WTC11 (cell line): Measurements from ENCODE around the gene VAV2. TPM values are rescaled to one million over a fixed set of nuclear protein-coding genes. Genes with fewer than 3 reads are reported as not detected.

Experiments
- ATAC-seq: fragments of 200-7000 bp; cut with Tn5 transposase; 2 replicates; pipeline ENCODE4 v1.10.0; 2021; ENCODE audit warnings: mild to moderate bottlenecking, moderate library complexity
- CTCF ChIA-PET: fragments of 300-600 bp; sonication (Branson Sonifier 250); formaldehyde crosslinking; loops from one replicate; lab custom pipeline; 2021; ENCODE audit warnings: antibody characterized with exemption; lab: Charles Lee
- POLR2A ChIA-PET: fragments of 350-600 bp; sonication (Branson Sonifier 250); formaldehyde crosslinking; loops from one replicate; lab custom pipeline; 2021; ENCODE audit warnings: antibody characterized with exemption; lab: Charles Lee
- DNase-seq: peaks from one replicate; pipeline ENCODE4 v3.0.0; 2021; ENCODE audit warnings: low spot score
- H3K27ac Mint-ChIP-seq: 2 replicates; pipeline ENCODE4 v1.8.0; 2021; ENCODE audit warnings: mixed read lengths
- H3K27me3 Mint-ChIP-seq: 2 replicates; pipeline ENCODE4 v1.8.0; 2021; ENCODE audit warnings: low read depth, mild to moderate bottlenecking, moderate library complexity, mixed read lengths
- H3K36me3 Mint-ChIP-seq: 2 replicates; pipeline ENCODE4 v1.8.0; 2021; ENCODE audit warnings: mixed read lengths
- H3K4me1 Mint-ChIP-seq: 2 replicates; pipeline ENCODE4 v1.8.0; 2022; ENCODE audit warnings: mixed read lengths
- H3K4me3 Mint-ChIP-seq: 2 replicates; pipeline ENCODE4 v1.8.0; 2021; ENCODE audit warnings: mild to moderate bottlenecking, moderate library complexity, mixed read lengths
- H3K9me3 Mint-ChIP-seq: 2 replicates; pipeline ENCODE4 v1.8.0; 2021; ENCODE audit warnings: mixed read lengths
- ATF6 ChIP-seq: sonication (generic); formaldehyde crosslinking; IDR thresholded peaks from 2 replicates; pipeline ENCODE4 v1.8.1; 2023; ENCODE audit warnings: mild to moderate bottlenecking, missing genetic modification reagents
- CBFB ChIP-seq: sonication (generic); formaldehyde crosslinking; IDR thresholded peaks from 2 replicates; pipeline ENCODE4 v1.8.1; 2022; ENCODE audit warnings: mild to moderate bottlenecking, low read depth, missing genetic modification reagents
- CTCF ChIP-seq: fragments of 200-600 bp; IDR thresholded peaks from 2 replicates; pipeline ENCODE4 v1.8.0; 2022; ENCODE audit warnings: antibody characterized with exemption
- E2F1 ChIP-seq: sonication (generic); formaldehyde crosslinking; IDR thresholded peaks from 2 replicates; pipeline ENCODE4 v1.8.0; 2022; ENCODE audit warnings: mild to moderate bottlenecking, missing genetic modification reagents
- EMX1 ChIP-seq: fragments of 250-450 bp; sonication (Bioruptor Pico); IDR thresholded peaks from 2 replicates; pipeline ENCODE4 v1.8.0; 2021; ENCODE audit warnings: mild to moderate bottlenecking
- FOXK1 ChIP-seq: sonication (generic); formaldehyde crosslinking; IDR thresholded peaks from 2 replicates; pipeline ENCODE4 v1.8.0; 2022; ENCODE audit warnings: mild to moderate bottlenecking, moderate library complexity, missing genetic modification reagents
- HMGXB4 ChIP-seq: sonication (generic); formaldehyde crosslinking; IDR thresholded peaks from 2 replicates; pipeline ENCODE4 v1.8.1; 2023; ENCODE audit warnings: mild to moderate bottlenecking, moderate library complexity, missing genetic modification reagents
- NFE2L1 ChIP-seq: sonication (generic); formaldehyde crosslinking; IDR thresholded peaks from 2 replicates; pipeline ENCODE4 v1.8.1; 2023; ENCODE audit warnings: missing genetic modification reagents
- NFYB ChIP-seq: sonication (generic); formaldehyde crosslinking; conservative IDR thresholded peaks from 2 replicates; pipeline ENCODE4 v1.8.0; 2022; ENCODE audit warnings: low read depth, missing genetic modification reagents
- PREB ChIP-seq: sonication (generic); formaldehyde crosslinking; IDR thresholded peaks from 2 replicates; pipeline ENCODE4 v1.8.1; 2022; ENCODE audit warnings: mild to moderate bottlenecking, missing genetic modification reagents, moderate library complexity, borderline replicate concordance
- RELA ChIP-seq: sonication (generic); formaldehyde crosslinking; IDR thresholded peaks from 2 replicates; pipeline ENCODE4 v1.8.1; 2022; ENCODE audit warnings: missing genetic modification reagents, mild to moderate bottlenecking, borderline replicate concordance
- RORB ChIP-seq: fragments of 250-450 bp; sonication (Bioruptor Pico); IDR thresholded peaks from 2 replicates; pipeline ENCODE4 v1.9.0; 2021; ENCODE audit warnings: mild to moderate bottlenecking
- SMAD4 ChIP-seq: sonication (generic); formaldehyde crosslinking; IDR thresholded peaks from 2 replicates; pipeline ENCODE4 v1.8.0; 2022; ENCODE audit warnings: mild to moderate bottlenecking, missing genetic modification reagents
- STAT6 ChIP-seq: sonication (generic); formaldehyde crosslinking; conservative IDR thresholded peaks from 2 replicates; pipeline ENCODE4 v1.8.1; 2023; ENCODE audit warnings: mild to moderate bottlenecking, low read depth, missing genetic modification reagents, moderate library complexity
- TEAD4 ChIP-seq: sonication (generic); formaldehyde crosslinking; IDR thresholded peaks from 2 replicates; pipeline ENCODE4 v1.8.0; 2022; ENCODE audit warnings: mild to moderate bottlenecking, missing genetic modification reagents
- ZNF425 ChIP-seq: fragments of 250-450 bp; sonication (Bioruptor Pico); conservative IDR thresholded peaks from 2 replicates; pipeline ENCODE4 v1.9.0; 2021; ENCODE audit warnings: mild to moderate bottlenecking
- total RNA-seq: library from RNA; stranded (reverse); gene quantifications from 3 replicates; pipeline ENCODE4 v1.2.3, GENCODE V29; 2021

The VAV2 gene
- total RNA-seq, 1 experiment from 2014 or later, result 39.7 TPM

GRCh38 chr9:133732639-133733408, 259.3 kb downstream of the VAV2 start (continued):
- no peak for TF ChIP-seq ZNF425 (CRISPR knock-in tag)
- no peak for TF ChIP-seq RORB (CRISPR knock-in tag)
- no peak for TF ChIP-seq EMX1 (CRISPR knock-in tag)
- no peak for TF ChIP-seq TEAD4 (CRISPR knock-in tag)
- TF ChIP-seq NFE2L1 (CRISPR knock-in tag), result no peak

GRCh38 chr9:133731876-133732638, 260.1 kb downstream of the VAV2 start:
- Mint-ChIP-seq H3K27ac (no peak overlapping the region), H3K9me3 (peaks cover 3% of the 10 kb centered on the region; the same call in 1 of the 2 replicates), H3K4me3 (no peak overlapping the region), H3K4me1 (peaks cover 26% of the 10 kb centered on the region), H3K36me3 (no peaks in the 10 kb centered on the region), H3K27me3 (no peaks in the 10 kb centered on the region)
- ATAC-seq, result peak; percentile 57
- DNase-seq, result peak; percentile 66
- CTCF ChIA-PET, result interaction anchor here (0.6 to 5.9 kb wide), 11 partner anchors 9 to 494 kb away, joined by 3 to 39 read pairs (median 3); no protein-coding TSS in a partner anchor
- POLR2A ChIA-PET, result interaction anchor here (0.6 kb wide), 1 partner anchor 909 kb away, joined by 3 read pairs; no protein-coding TSS in a partner anchor
- no peak for TF ChIP-seq HMGXB4 (CRISPR knock-in tag)
- no peak for TF ChIP-seq E2F1
- no peak for TF ChIP-seq ATF6 (CRISPR knock-in tag)
- TF ChIP-seq FOXK1 (CRISPR knock-in tag), result no peak
- TF ChIP-seq NFYB, result peak; percentile 85
- TF ChIP-seq CBFB (CRISPR knock-in tag), result no peak
- TF ChIP-seq, all 79 proteins: peak for 1

GRCh38 chr9:133730994-133731715, 261.0 kb downstream of the VAV2 start:
- POLR2A ChIA-PET, result interaction anchor here (0.6 kb wide), 1 partner anchor 908 kb away, joined by 3 read pairs; no protein-coding TSS in a partner anchor
- H3K9me3 Mint-ChIP-seq, result peaks cover 3% of the 10 kb centered on the region; the same call in 1 of the 2 replicates
- ATAC-seq, result no peak
- CTCF ChIA-PET, result interaction anchor here (0.6 to 5.9 kb wide), 8 partner anchors 8 to 245 kb away, joined by 3 to 39 read pairs (median 3); no protein-coding TSS in a partner anchor
- no peak overlapping the region for H3K27ac Mint-ChIP-seq
- no peaks in the 10 kb centered on the region for H3K36me3 Mint-ChIP-seq
- H3K4me3 Mint-ChIP-seq, result no peak overlapping the region
- TF ChIP-seq PREB (CRISPR knock-in tag) (0 out of 2 replicates have a peak, but pooled peaks have one; percentile 28), CTCF (no peak), SMAD4 (no peak), RELA (0 out of 2 replicates have a peak, but pooled peaks have one; percentile 25), STAT6 (CRISPR knock-in tag) (no peak)
- H3K4me1 Mint-ChIP-seq, result peaks cover 20% of the 10 kb centered on the region
- no peaks in the 10 kb centered on the region for H3K27me3 Mint-ChIP-seq
- DNase-seq, result no peak
